Esophagus muscularis mucosa (tissue), 4 donors: ENCODE measurements around the gene TBC1D17. TPM values are rescaled to one million over a fixed set of nuclear protein-coding genes. Genes with fewer than 3 reads are reported as not detected.

Experiments used
- DNase-seq: peaks from one replicate; pipeline ENCODE4 v3.0.0-alpha.2; 2017; ENCODE audit errors: extremely low spot score
- H3K27ac ChIP-seq, 4 donors: fragments of 200-600 bp; sonication (generic); replicated peaks in 1 of 4; 1 replicate in 3 of 4; 2 replicates in 1 of 4; pipeline ENCODE4 v1.5.1; 2016 to 2019; ENCODE audit warnings: mild to moderate bottlenecking in 1 of 4
- H3K27me3 ChIP-seq, 4 donors: fragments of 200-600 bp; sonication (generic); one replicate each; pipeline versions ENCODE4 v1.5.1 to v1.6.0; 2016 to 2019
- H3K36me3 ChIP-seq, 4 donors: fragments of 200-600 bp; sonication (generic); one replicate each; pipeline ENCODE4 v1.5.1; 2016 to 2019
- H3K4me1 ChIP-seq, 4 donors: fragments of 200-600 bp; sonication (generic); one replicate each; pipeline ENCODE4 v1.5.1; 2016 to 2019
- H3K4me3 ChIP-seq, 4 donors: fragments of 200-600 bp; sonication (generic); 1 replicate in 2 of 4; 2 replicates in 2 of 4; pipeline ENCODE4 v1.5.1; 2016 to 2019; ENCODE audit warnings: mild to moderate bottlenecking in 4 of 4, moderate library complexity in 1 of 4
- H3K9me3 ChIP-seq, 4 donors: fragments of 200-600 bp; sonication (generic); 1 replicate in 3 of 4; 2 replicates in 1 of 4; pipeline ENCODE4 v1.5.1; 2016 to 2019
- EP300 ChIP-seq: sonication (generic); formaldehyde crosslinking; IDR thresholded peaks from one replicate; pipeline ENCODE4 v1.6.1; 2017; ENCODE audit warnings: antibody characterized with exemption
- POLR2A ChIP-seq: fragments of 450-650 bp; IDR thresholded peaks from one replicate; pipeline ENCODE4 v1.6.1; 2017; ENCODE audit warnings: antibody characterized with exemption, moderate library complexity, mild to moderate bottlenecking, low read depth
- POLR2AphosphoS5 ChIP-seq, 2 donors: sonication (generic); formaldehyde crosslinking; IDR thresholded peaks; one replicate each; pipeline ENCODE4 v1.6.1; 2017; ENCODE audit warnings: antibody characterized with exemption in 2 of 2
- WGBS: methylation state at CpG from one replicate; pipeline ENCODE4 v1.1.5; 2018; 5-methylcytosine and 5-hydroxymethylcytosine counted together
- intact Hi-C: fragments of 100-400 bp; cut with DNase I; formaldehyde crosslinking; loops from one replicate; pipeline ENCODE4 v1.15.1; 2023
- total RNA-seq, 4 donors: library from RNA; depleted of rRNA; stranded (reverse); fragments of >200 nt; gene quantifications; one replicate each; pipeline versions ENCODE4 v1.1.0 to v1.2.1, GENCODE V29; 2016
- TF ChIP-seq, protein P1 (sequence below), 3 experiments: fragments of 200-600 bp in 2 of 3; fragments of 450-650 bp in 1 of 3; sonication (generic) in 2 of 3; IDR thresholded peaks; one replicate each; pipeline ENCODE4 v1.5.1; 2017 to 2019; ENCODE audit warnings: antibody characterized with exemption in 3 of 3, mild to moderate bottlenecking in 2 of 3, moderate library complexity in 1 of 3

The TBC1D17 gene
- total RNA-seq, 4 donors from 2014 or later: 35.1 to 60.9 (median 44.0) TPM

DNA sequence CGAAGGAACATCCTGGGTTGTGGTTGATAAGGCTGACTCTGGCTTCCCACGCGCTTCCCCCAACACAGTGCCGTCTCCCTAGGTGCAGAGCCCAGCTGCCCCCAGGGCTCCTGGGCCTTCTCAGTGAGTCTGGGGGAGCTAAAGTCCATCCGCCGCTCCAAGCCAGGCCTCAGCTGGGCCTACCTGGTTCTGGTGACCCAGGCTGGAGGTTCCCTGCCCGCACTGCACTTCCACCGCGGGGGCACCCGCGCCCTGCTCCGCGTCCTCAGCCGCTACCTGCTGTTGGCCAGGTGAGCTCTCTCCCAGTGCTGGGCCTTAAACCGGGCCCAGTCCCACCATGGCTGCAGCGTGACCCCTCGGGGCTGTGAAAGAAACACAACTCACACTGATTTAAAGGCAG is 3.7 kb downstream of the TBC1D17 start:
- Histone ChIP-seq H3K4me3 (no peak overlapping the region), H3K36me3 (peaks cover 54 to 77% (median 76%) of the 10 kb centered on the region in 4 donors), H3K27me3 (no peaks in the 10 kb centered on the region), H3K27ac (no peak overlapping the region), H3K9me3 (no peaks in the 10 kb centered on the region), H3K4me1 (peaks cover 12 to 25% (median 17%) of the 10 kb centered on the region in 4 donors)
- intact Hi-C loops: no loop called here
- DNase-seq: no peak
- 83% methylated on average over 14 of the region's 17 CpGs for WGBS
- TF ChIP-seq, protein P1, sequence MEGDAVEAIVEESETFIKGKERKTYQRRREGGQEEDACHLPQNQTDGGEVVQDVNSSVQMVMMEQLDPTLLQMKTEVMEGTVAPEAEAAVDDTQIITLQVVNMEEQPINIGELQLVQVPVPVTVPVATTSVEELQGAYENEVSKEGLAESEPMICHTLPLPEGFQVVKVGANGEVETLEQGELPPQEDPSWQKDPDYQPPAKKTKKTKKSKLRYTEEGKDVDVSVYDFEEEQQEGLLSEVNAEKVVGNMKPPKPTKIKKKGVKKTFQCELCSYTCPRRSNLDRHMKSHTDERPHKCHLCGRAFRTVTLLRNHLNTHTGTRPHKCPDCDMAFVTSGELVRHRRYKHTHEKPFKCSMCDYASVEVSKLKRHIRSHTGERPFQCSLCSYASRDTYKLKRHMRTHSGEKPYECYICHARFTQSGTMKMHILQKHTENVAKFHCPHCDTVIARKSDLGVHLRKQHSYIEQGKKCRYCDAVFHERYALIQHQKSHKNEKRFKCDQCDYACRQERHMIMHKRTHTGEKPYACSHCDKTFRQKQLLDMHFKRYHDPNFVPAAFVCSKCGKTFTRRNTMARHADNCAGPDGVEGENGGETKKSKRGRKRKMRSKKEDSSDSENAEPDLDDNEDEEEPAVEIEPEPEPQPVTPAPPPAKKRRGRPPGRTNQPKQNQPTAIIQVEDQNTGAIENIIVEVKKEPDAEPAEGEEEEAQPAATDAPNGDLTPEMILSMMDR (IDR thresholded peaks at IDR 0.05): no peak
- TF ChIP-seq EP300 (no peak), POLR2AphosphoS5 (IDR thresholded peaks at IDR 0.05) (no peak), POLR2A (no peak)

DNA sequence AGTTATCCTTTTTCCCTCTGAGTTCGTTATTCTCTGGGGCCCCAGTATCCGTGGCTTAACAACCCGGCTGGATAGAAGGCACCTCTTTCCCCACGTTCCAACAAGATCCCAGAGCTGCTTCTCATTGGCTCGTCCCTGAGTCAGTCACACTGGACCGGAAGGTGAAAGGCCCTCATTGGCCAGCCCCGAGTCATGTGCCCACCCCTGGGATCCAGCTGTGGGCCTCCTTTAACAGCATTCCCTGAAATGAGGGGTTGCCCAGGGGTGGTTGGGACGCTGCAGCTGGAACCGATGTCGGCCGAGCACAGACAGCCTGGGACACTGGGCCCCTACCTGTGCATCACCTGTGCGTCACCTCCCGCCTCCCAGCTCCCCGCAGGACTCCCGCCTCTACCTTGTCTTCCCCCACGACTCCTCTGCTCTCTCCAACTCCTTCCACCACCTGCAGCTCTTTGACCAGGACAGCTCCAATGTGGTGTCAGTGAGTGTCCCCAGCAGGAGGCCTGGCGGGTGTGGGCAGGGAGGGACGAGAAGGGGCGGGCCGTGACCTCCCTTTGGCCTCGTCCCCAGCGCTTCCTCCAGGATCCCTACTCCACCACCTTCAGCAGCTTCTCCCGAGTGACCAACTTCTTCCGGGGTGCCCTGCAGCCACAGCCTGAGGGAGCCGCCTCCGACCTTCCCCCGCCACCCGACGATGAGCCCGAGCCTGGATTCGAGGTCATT is 4.3 kb downstream of the TBC1D17 start:
- no peaks in the 10 kb centered on the region for H3K27me3 ChIP-seq
- TF ChIP-seq POLR2A (no peak), EP300 (no peak), POLR2AphosphoS5 (IDR thresholded peaks at IDR 0.05) (no peak)
- TF ChIP-seq, protein P1 (IDR thresholded peaks at IDR 0.05): no peak
- WGBS: 86% methylated on average over 31 of the region's 31 CpGs
- intact Hi-C loops: no loop called here
- no peaks in the 10 kb centered on the region for H3K9me3 ChIP-seq
- peaks cover 54 to 84% (median 79%) of the 10 kb centered on the region in 4 donors for H3K36me3 ChIP-seq
- no peak overlapping the region for H3K4me3 ChIP-seq
- DNase-seq: no peak
- peaks cover 12 to 25% (median 17%) of the 10 kb centered on the region in 4 donors for H3K4me1 ChIP-seq
- no peak overlapping the region for H3K27ac ChIP-seq

DNA sequence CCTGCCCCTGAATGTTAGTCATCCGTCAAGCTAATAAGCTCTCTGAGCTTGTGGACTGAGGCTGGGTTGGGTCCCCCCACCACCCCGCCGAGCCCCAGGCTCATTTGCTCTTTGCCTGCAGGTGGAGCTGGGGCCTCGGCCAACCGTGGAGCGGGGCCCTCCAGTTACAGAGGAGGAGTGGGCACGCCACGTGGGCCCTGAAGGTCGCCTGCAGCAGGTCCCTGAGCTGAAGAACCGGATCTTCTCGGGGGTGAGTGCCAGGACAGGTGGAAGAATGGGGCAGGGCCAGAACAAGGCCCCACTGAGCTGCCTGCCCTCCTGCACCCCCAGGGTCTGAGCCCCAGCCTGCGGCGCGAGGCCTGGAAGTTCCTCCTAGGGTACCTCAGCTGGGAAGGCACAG is 5.1 kb downstream of the TBC1D17 start:
- no peak for DNase-seq
- WGBS: 100% methylated on average over 8 of the region's 14 CpGs
- H3K4me1 ChIP-seq: peaks cover 12 to 25% (median 17%) of the 10 kb centered on the region in 4 donors
- H3K9me3 ChIP-seq: no peaks in the 10 kb centered on the region
- H3K36me3 ChIP-seq: peaks cover 54 to 92% (median 82%) of the 10 kb centered on the region in 4 donors
- no peak overlapping the region for H3K27ac ChIP-seq
- TF ChIP-seq POLR2AphosphoS5 (IDR thresholded peaks at IDR 0.05) (no peak), EP300 (no peak), POLR2A (no peak)
- TF ChIP-seq, protein P1 (IDR thresholded peaks at IDR 0.05): no peak
- intact Hi-C loops: no loop called here
- H3K4me3 ChIP-seq: no peak overlapping the region
- no peaks in the 10 kb centered on the region for H3K27me3 ChIP-seq

DNA sequence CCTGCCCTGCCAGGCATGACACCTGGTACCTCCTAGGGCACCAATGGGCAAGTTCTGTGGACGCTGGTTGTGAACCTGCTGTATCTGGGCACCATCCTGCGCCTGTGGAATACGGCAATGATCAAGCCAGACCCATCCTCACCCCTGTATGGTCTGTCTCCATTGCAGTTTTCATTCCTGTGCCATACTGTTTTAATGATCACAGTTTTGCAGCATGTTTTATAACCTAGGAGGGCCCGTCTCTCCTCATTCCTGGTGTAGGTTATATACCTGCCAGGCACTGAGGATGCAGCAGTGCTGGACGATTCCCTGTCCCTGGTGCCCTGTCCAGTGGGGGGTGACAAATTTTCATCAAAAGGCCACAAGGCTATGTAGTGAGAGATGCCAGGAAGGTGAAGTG is 5.6 kb downstream of the TBC1D17 start:
- H3K4me1 ChIP-seq: peaks cover 11 to 24% (median 15%) of the 10 kb centered on the region in 4 donors
- no peak overlapping the region for H3K4me3 ChIP-seq
- no peak overlapping the region for H3K27ac ChIP-seq
- TF ChIP-seq, protein P1 (IDR thresholded peaks at IDR 0.05): no peak
- TF ChIP-seq POLR2A (no peak), EP300 (no peak), POLR2AphosphoS5 (IDR thresholded peaks at IDR 0.05) (no peak)
- no peaks in the 10 kb centered on the region for H3K9me3 ChIP-seq
- no peak for DNase-seq
- H3K36me3 ChIP-seq: peaks cover 54 to 96% (median 85%) of the 10 kb centered on the region in 4 donors
- intact Hi-C loops: no loop called here
- WGBS: 98% methylated on average over 5 of the region's 5 CpGs
- H3K27me3 ChIP-seq: no peaks in the 10 kb centered on the region
